ENCODE data around the gene OR6K6. TPM values are rescaled to one million over a fixed set of nuclear protein-coding genes. Genes with fewer than 3 reads are reported as not detected.

The OR6K6 gene
- total RNA-seq, 2 experiments from 2014 or later: not detected

- Mint-ChIP-seq H3K4me3 (no peak within 1 kb of the TSS), H3K4me1 (no peaks in the 10 kb centered on the region), H3K27ac (no peak within 1 kb of the TSS), H3K9me3 (no peaks in the 10 kb centered on the region), H3K27me3 (peaks cover 10% of the 10 kb centered on the region), H3K36me3 (no peaks in the 10 kb centered on the region)
- no peak for DNase-seq
These were observed 17.7 kb downstream of the OR6K6 start, which contains the start of gene OR6N1 for GRCh38 chr1:158771950-158772866. OR6N1 (minus strand) TSS chr1:158772195; CDS start chr1:158766682, 5,513 bp downstream.

- Mint-ChIP-seq H3K36me3 (no peaks in the 10 kb centered on the region), H3K27me3 (peaks cover 12% of the 10 kb centered on the region), H3K9me3 (no peaks in the 10 kb centered on the region), H3K27ac (no peak within 1 kb of the TSS), H3K4me3 (no peak within 1 kb of the TSS), H3K4me1 (no peaks in the 10 kb centered on the region)
- DNase-seq: no peak
These were observed 26.6 kb downstream of the OR6K6 start, which contains the start of gene OR6N2 for GRCh38 chr1:158781104-158781503. OR6N2 (minus strand) TSS chr1:158781204; CDS start chr1:158777635, 3,569 bp downstream.

GRCh38 chr1:158793604-158794003 lies 39.1 kb downstream of the OR6K6 start:
- no peaks in the 10 kb centered on the region for H3K36me3 Mint-ChIP-seq
- no peak overlapping the region for H3K4me3 Mint-ChIP-seq
- DNase-seq: no peak
- peaks cover 21% of the 10 kb centered on the region for H3K27me3 Mint-ChIP-seq
- H3K4me1 Mint-ChIP-seq: no peaks in the 10 kb centered on the region
- no peak overlapping the region for H3K27ac Mint-ChIP-seq
- H3K9me3 Mint-ChIP-seq: no peaks in the 10 kb centered on the region

GRCh38 chr1:158794247-158794646 lies 39.7 kb downstream of the OR6K6 start:
- H3K4me3 Mint-ChIP-seq: no peak overlapping the region
- H3K27ac Mint-ChIP-seq: no peak overlapping the region
- H3K27me3 Mint-ChIP-seq: peaks cover 18% of the 10 kb centered on the region
- H3K36me3 Mint-ChIP-seq: no peaks in the 10 kb centered on the region
- H3K9me3 Mint-ChIP-seq: no peaks in the 10 kb centered on the region
- DNase-seq: no peak
- H3K4me1 Mint-ChIP-seq: no peaks in the 10 kb centered on the region

GRCh38 chr1:158798531-158798930 lies 44.0 kb downstream of the OR6K6 start:
- no peak for DNase-seq
- no peaks in the 10 kb centered on the region for H3K9me3 Mint-ChIP-seq
- H3K36me3 Mint-ChIP-seq: no peaks in the 10 kb centered on the region
- H3K27ac Mint-ChIP-seq: no peak overlapping the region
- no peaks in the 10 kb centered on the region for H3K4me1 Mint-ChIP-seq
- H3K27me3 Mint-ChIP-seq: peaks cover 30% of the 10 kb centered on the region
- no peak overlapping the region for H3K4me3 Mint-ChIP-seq

- no peak for DNase-seq
- peaks cover 34% of the 10 kb centered on the region for H3K27me3 Mint-ChIP-seq
- H3K4me3 Mint-ChIP-seq: no peak overlapping the region
- H3K27ac Mint-ChIP-seq: no peak overlapping the region
- no peaks in the 10 kb centered on the region for H3K4me1 Mint-ChIP-seq
- H3K9me3 Mint-ChIP-seq: no peaks in the 10 kb centered on the region
- no peaks in the 10 kb centered on the region for H3K36me3 Mint-ChIP-seq
These were observed 45.2 kb downstream of the OR6K6 start for GRCh38 chr1:158799689-158800088.

GRCh38 chr1:158800526-158800925 lies 46.0 kb downstream of the OR6K6 start:
- Mint-ChIP-seq H3K27ac (no peak overlapping the region), H3K4me3 (no peak overlapping the region), H3K27me3 (peaks cover 34% of the 10 kb centered on the region), H3K4me1 (no peaks in the 10 kb centered on the region), H3K9me3 (no peaks in the 10 kb centered on the region), H3K36me3 (no peaks in the 10 kb centered on the region)
- DNase-seq: no peak

GRCh38 chr1:158801396-158801795 lies 46.9 kb downstream of the OR6K6 start:
- no peak for DNase-seq
- Mint-ChIP-seq H3K4me3 (no peak overlapping the region), H3K27ac (no peak overlapping the region), H3K27me3 (peaks cover 34% of the 10 kb centered on the region), H3K36me3 (no peaks in the 10 kb centered on the region), H3K9me3 (no peaks in the 10 kb centered on the region), H3K4me1 (no peaks in the 10 kb centered on the region)

- H3K27me3 Mint-ChIP-seq: peaks cover 26% of the 10 kb centered on the region
- no peaks in the 10 kb centered on the region for H3K36me3 Mint-ChIP-seq
- H3K27ac Mint-ChIP-seq: no peak overlapping the region
- DNase-seq: no peak
- no peaks in the 10 kb centered on the region for H3K4me1 Mint-ChIP-seq
- no peak overlapping the region for H3K4me3 Mint-ChIP-seq
- H3K9me3 Mint-ChIP-seq: no peaks in the 10 kb centered on the region
These were observed 49.2 kb downstream of the OR6K6 start for GRCh38 chr1:158803678-158804077.

Other genes with a start within 250 kb of the OR6K6 start
- gene OR6Y1, start 200.3 kb upstream of the OR6K6 start, total RNA-seq: not detected
- gene OR6P1, start 184.1 kb upstream of the OR6K6 start, total RNA-seq: not detected
- gene OR10X1, start 174.8 kb upstream of the OR6K6 start, total RNA-seq: not detected
- gene OR10Z1, start 149.5 kb upstream of the OR6K6 start, total RNA-seq: not detected
- not detected for gene SPTA1, start 68.0 kb upstream of the OR6K6 start, total RNA-seq
- gene OR6K2, start 54.1 kb upstream of the OR6K6 start, total RNA-seq: not detected
- gene OR6K3, start 34.0 kb upstream of the OR6K6 start, total RNA-seq: not detected
- not detected for gene OR6N1, start 17.5 kb downstream of the OR6K6 start, total RNA-seq
- gene OR6N2, start 26.5 kb downstream of the OR6K6 start, total RNA-seq: not detected
- gene MNDA, start 76.6 kb downstream of the OR6K6 start, total RNA-seq: under 1 TPM in 1 of 2 experiments, not detected in 1; 0.20 TPM
- 1 to 10 TPM; 1.4 to 1.6 TPM for gene PYHIN1, start 176.8 kb downstream of the OR6K6 start, total RNA-seq

All from activated naive CD8-positive, alpha-beta T cell treated with anti-CD3 and anti-CD28 coated beads for 36 hours (primary cell).